Effector CD8-positive, alpha-beta T cell (primary cell): ENCODE measurements around the gene ZNF555.
"Not testable (repeated sequence)": the region's sequence is repeated elsewhere in the genome, so short reads cannot be mapped to it uniquely, and the experiment has no call there.

ENCODE experiments used
- DNase-seq: peaks from one replicate; lab custom pipeline; 2025; lab: John Stamatoyannopoulos, UW

Gene ZNF555

GRCh38 chr19:2807379-2808128, 33.7 kb upstream of the ZNF555 start:
- no peak for DNase-seq

- no peak for DNase-seq
These were observed 32.9 kb upstream of the ZNF555 start for GRCh38 chr19:2808129-2808941.

GRCh38 chr19:2809387-2810140, 31.7 kb upstream of the ZNF555 start:
- no peak for DNase-seq

GRCh38 chr19:2810141-2811091, 30.9 kb upstream of the ZNF555 start:
- no peak for DNase-seq

- DNase-seq, result no peak
These were observed 30.0 kb upstream of the ZNF555 start for GRCh38 chr19:2811221-2811722.

- no peak for DNase-seq
These were observed 29.4 kb upstream of the ZNF555 start for GRCh38 chr19:2811735-2812413.

GRCh38 chr19:2812414-2813234, 28.7 kb upstream of the ZNF555 start:
- no peak for DNase-seq

GRCh38 chr19:2813235-2814160, 27.8 kb upstream of the ZNF555 start:
- no peak for DNase-seq

GRCh38 chr19:2814426-2814825, 26.8 kb upstream of the ZNF555 start:
- no peak for DNase-seq

- DNase-seq, result no peak
These were observed 26.1 kb upstream of the ZNF555 start for GRCh38 chr19:2815191-2815614.

- no peak for DNase-seq
These were observed 25.4 kb upstream of the ZNF555 start for GRCh38 chr19:2815923-2816322.

GRCh38 chr19:2816641-2817040, 24.6 kb upstream of the ZNF555 start:
- no peak for DNase-seq

- not testable (repeated sequence) for DNase-seq
These were observed 23.9 kb upstream of the ZNF555 start for GRCh38 chr19:2817237-2817829.

GRCh38 chr19:2819540-2820111, 21.6 kb upstream of the ZNF555 start, which contains the start of gene ZNF554:
TSS of gene ZNF554 (plus strand) at chr19:2819868. CDS start at chr19:2820072, 204 bp downstream.
- peak; percentile 98 for DNase-seq

- no peak for DNase-seq
These were observed 21.1 kb upstream of the ZNF555 start for GRCh38 chr19:2820112-2820702.

GRCh38 chr19:2822846-2823245, 18.4 kb upstream of the ZNF555 start:
- DNase-seq, result no peak

- no peak for DNase-seq
These were observed 17.6 kb upstream of the ZNF555 start for GRCh38 chr19:2823646-2824045.
